Glomerular visceral epithelial cell (primary cell): ENCODE results near the gene ZNF474.
A peak's percentile ranks its signal among the peaks of the same experiment; 100 is the strongest.

ENCODE experiments used
- DNase-seq: peaks from one replicate; pipeline ENCODE4 v3.0.0-alpha.2; 2016; ENCODE audit errors: extremely low spot score

The ZNF474 gene

GRCh38 chr5:122180863-122181548, 51.7 kb downstream of the ZNF474 start:
- DNase-seq = peak; percentile 74

- no peak for DNase-seq
Measured at GRCh38 chr5:122181863-122182262, 52.5 kb downstream of the ZNF474 start.

- peak; percentile 63 for DNase-seq
Measured at GRCh38 chr5:122182491-122182921, 53.2 kb downstream of the ZNF474 start.

- DNase-seq = peak; percentile 89
Measured at GRCh38 chr5:122183098-122183787, 53.9 kb downstream of the ZNF474 start.

GRCh38 chr5:122183788-122184170, 54.4 kb downstream of the ZNF474 start:
- no peak for DNase-seq

- DNase-seq = no peak
Measured at GRCh38 chr5:122184676-122185255, 55.4 kb downstream of the ZNF474 start.

- DNase-seq = no peak
Measured at GRCh38 chr5:122187426-122187825, 58.1 kb downstream of the ZNF474 start.

- no peak for DNase-seq
Measured at GRCh38 chr5:122190156-122190555, 60.8 kb downstream of the ZNF474 start.

- peak; percentile 60 for DNase-seq
Measured at GRCh38 chr5:122192497-122193496, 63.5 kb downstream of the ZNF474 start.

GRCh38 chr5:122195802-122196394, 66.6 kb downstream of the ZNF474 start:
- DNase-seq = peak; percentile 49

- DNase-seq = no peak
Measured at GRCh38 chr5:122199146-122199545, 69.8 kb downstream of the ZNF474 start.

- no peak for DNase-seq
Measured at GRCh38 chr5:122200450-122200849, 71.1 kb downstream of the ZNF474 start.

GRCh38 chr5:122200865-122201264, 71.5 kb downstream of the ZNF474 start:
- DNase-seq = no peak

- DNase-seq = no peak
Measured at GRCh38 chr5:122201365-122201764, 72.0 kb downstream of the ZNF474 start.

- DNase-seq = no peak
Measured at GRCh38 chr5:122202952-122203351, 73.6 kb downstream of the ZNF474 start.
